ENCODE measurements around the gene MAST3. TPM values are rescaled to one million over a fixed set of nuclear protein-coding genes. Genes with fewer than 3 reads are reported as not detected.

The MAST3 gene
- total and polyA plus RNA-seq, 2 of the 8 experiments (the other 6 are each of a cell fraction or from before 2014, with no cell fraction given): 3.4 to 9.0 TPM

- POLR2A ChIA-PET (ENCODE audit: partially characterized antibody): interaction anchor here (0.7 kb wide), 1 partner anchor 51 kb away, joined by 3 read pairs; the partner anchor contains the start of gene ARRDC2
- H3K27ac ChIP-seq (ENCODE audit: low read depth, low read length): no peak overlapping the region
- no peak overlapping the region for H2AK5ac ChIP-seq (ENCODE audit: low read depth, low read length)
- H3K23me2 ChIP-seq (ENCODE audit: low read depth, low read length): peaks cover 2% of the 10 kb centered on the region; the same call in 1 of the 2 replicates
- no peaks in the 10 kb centered on the region for H3K79me1 ChIP-seq (ENCODE audit: low read depth, low read length)
- no peak overlapping the region; a peak in 1 of 4 replicates for H3K4me2 ChIP-seq (ENCODE audit: insufficient read depth in 1 of 2, low read depth in 2 of 2, low read length in 2 of 2)
- H3K9ac ChIP-seq (replicated peaks in 1 of 4; ENCODE audit: extremely low read depth in 1 of 4, low read depth in 3 of 4, low read length in 3 of 4): no peak overlapping the region
- no peak overlapping the region for H3K4me3 ChIP-seq (ENCODE audit: extremely low read depth in 1 of 4, insufficient read depth in 2 of 4, low read depth in 3 of 4, low read length in 4 of 4)
- no peak overlapping the region for H3K56ac ChIP-seq (replicated peaks; ENCODE audit: insufficient read length, low read depth, low read length)
- H4K20me1 ChIP-seq (replicated peaks in 1 of 2; ENCODE audit: control insufficient read depth in 1 of 2, insufficient read depth in 2 of 2, low read length in 2 of 2): no peaks in the 10 kb centered on the region
- H3K4ac ChIP-seq (replicated peaks; ENCODE audit: insufficient read length, low read depth, low read length): no peak overlapping the region
- H4K8ac ChIP-seq (ENCODE audit: extremely low read depth, insufficient read depth, low read length): no peak overlapping the region
- H3K27me3 ChIP-seq (replicated peaks in 1 of 4; ENCODE audit: control insufficient read depth in 3 of 4, extremely low read depth in 1 of 4, insufficient read depth in 3 of 4, low read length in 3 of 4): no peaks in the 10 kb centered on the region
- no peaks in the 10 kb centered on the region for H3K9me3 ChIP-seq (ENCODE audit: insufficient read depth in 2 of 2, low read depth in 1 of 2, low read length in 1 of 2)
- H2AFZ ChIP-seq (ENCODE audit: low read length): no peak overlapping the region
- CTCF ChIA-PET (ENCODE audit: partially characterized antibody): interaction anchor here (0.7 to 3.6 kb wide), 28 partner anchors 8 to 227 kb away, joined by 3 to 34 read pairs (median 4); partner anchors contain the start of genes ARRDC2 and CCDC124
- H2BK15ac ChIP-seq (ENCODE audit: low read length): peak overlapping the region; percentile 88; the same call in 1 of the 2 replicates
- H3K18ac ChIP-seq (ENCODE audit: extremely low read depth, low read length): no peak overlapping the region
- FAIRE-seq (no peak), DNase-seq (ENCODE audit: low read depth in 1 of 2, low spot score in 2 of 2) (no peak)
- peak overlapping the region; percentile 51 for H4K91ac ChIP-seq (replicated peaks; ENCODE audit: insufficient read length, low read length)
- no peak overlapping the region for H3K23ac ChIP-seq (ENCODE audit: insufficient read length)
- WGBS, 2 experiments (ENCODE audit: extremely low coverage in 1 of 2, insufficient coverage in 1 of 2, insufficient read length in 1 of 2, insufficient replicate concordance in 2 of 2, low coverage in 1 of 2, low lambda C conversion rate in 2 of 2, missing lambda C conversion rate in 1 of 2): 86% methylated on average over 6 of the region's 8 CpGs; no CpG with 5 or more reads in 1 of the 2 experiments
- no peak overlapping the region for H3K14ac ChIP-seq (ENCODE audit: insufficient read length)
- 0 out of 7 replicates have a peak, but pooled peaks cover 0 to 2% (median 0%) of the 10 kb centered on the region in 4 experiments for H3K4me1 ChIP-seq (replicated peaks in 1 of 4; ENCODE audit: control insufficient read depth in 3 of 4, insufficient read depth in 4 of 4, low read length in 3 of 4)
- H2BK120ac ChIP-seq (replicated peaks; ENCODE audit: low read depth, low read length): no peak overlapping the region
- H3K79me2 ChIP-seq (ENCODE audit: control insufficient read depth in 1 of 2, insufficient read depth in 2 of 2, low read length in 2 of 2): no peaks in the 10 kb centered on the region
- no peak overlapping the region for H2BK12ac ChIP-seq (ENCODE audit: low read depth, low read length)
- H2BK20ac ChIP-seq (ENCODE audit: low read length): 0 out of 2 replicates have a peak overlapping the region, but pooled peaks have one; percentile 61
- H4K5ac ChIP-seq (ENCODE audit: insufficient read length, low read depth, low read length): no peak overlapping the region
- no peak overlapping the region for H2BK5ac ChIP-seq (ENCODE audit: low read depth, low read length)
- H3K36me3 ChIP-seq (ENCODE audit: control insufficient read depth in 2 of 4, insufficient read depth in 4 of 4, low read length in 3 of 4): no peaks in the 10 kb centered on the region
- TF ChIP-seq CREB1 (IDR thresholded peaks at IDR 0.05) (no peak), SAP30 (IDR thresholded peaks at IDR 0.05; ENCODE audit: insufficient read depth, insufficient replicate concordance, low read length) (no peak), POLR2AphosphoS5 (IDR thresholded peaks at IDR 0.05; ENCODE audit: low read depth, low read length) (no peak), USF2 (IDR thresholded peaks at IDR 0.05; ENCODE audit: low read length) (no peak), CEBPB (IDR thresholded peaks at IDR 0.05; ENCODE audit: low read depth, low read length) (no peak), KDM4A (IDR thresholded peaks at IDR 0.05; ENCODE audit: low read depth, low read length, severe bottlenecking) (no peak), GABPA (IDR thresholded peaks at IDR 0.05; ENCODE audit: borderline replicate concordance, insufficient read depth, low read length) (no peak), TEAD4 (IDR thresholded peaks at IDR 0.05; ENCODE audit: low read depth, low read length) (no peak), GTF2F1 (IDR thresholded peaks at IDR 0.05; ENCODE audit: borderline replicate concordance, low read depth, low read length) (no peak), SP1 (IDR thresholded peaks at IDR 0.05; ENCODE audit: low read depth, low read length) (no peak)
Observed at GRCh38 chr19:18059297-18059696, 38.3 kb upstream of the MAST3 start.

All from H1 (cell line).